Measurements from ENCODE around the gene ALPG. TPM values are rescaled to one million over a fixed set of nuclear protein-coding genes. Genes with fewer than 3 reads are reported as not detected.

Gene ALPG
- total and polyA plus RNA-seq, 2 of the 4 experiments (the other 2 are of a cell fraction) = not detected

DNA sequence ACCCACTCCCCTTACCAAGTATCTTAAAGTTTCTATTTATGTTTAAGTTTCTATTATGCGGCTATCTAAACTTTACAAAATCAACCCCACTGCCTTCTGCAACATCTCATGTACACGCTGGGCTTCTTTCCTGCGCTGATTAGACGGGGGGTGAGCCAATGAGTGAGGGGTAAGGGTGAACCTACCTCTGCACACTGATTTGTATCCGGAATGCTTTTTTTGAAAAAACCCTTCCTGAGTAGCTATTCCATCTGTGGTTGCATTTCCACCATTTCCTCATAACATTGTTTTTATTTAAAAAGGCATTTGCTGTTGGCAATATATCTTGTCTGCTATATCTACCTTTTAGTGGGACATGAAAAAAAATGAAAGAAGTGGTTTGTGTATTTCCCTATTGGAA lies 6.3 kb downstream of the ALPG start:
- no peak overlapping the region for H3K18ac ChIP-seq (ENCODE audit: low read depth, low read length)
- intact Hi-C loops (cut with micrococcal nuclease) (no loop called here), dilution Hi-C loops (cut with HindIII; ENCODE audit: low sequenced_read_pairs, unreplicated experiment) (no loop called here), in situ Hi-C loops (cut with MboI; ENCODE audit: low sequenced_read_pairs) (no loop called here)
- H3K56ac ChIP-seq (ENCODE audit: extremely low read depth, insufficient read depth, low read length) = no peak overlapping the region
- H3K14ac ChIP-seq (replicated peaks; ENCODE audit: low read depth, low read length) = no peak overlapping the region
- H2BK5ac ChIP-seq (ENCODE audit: low read depth, low read length, poor library complexity, severe bottlenecking) = no peak overlapping the region
- H3K79me1 ChIP-seq (ENCODE audit: low read depth in 1 of 2, low read length in 2 of 2) = no peaks in the 10 kb centered on the region
- H2BK120ac ChIP-seq (ENCODE audit: low read depth, low read length) = no peak overlapping the region
- POLR2A ChIA-PET (ENCODE audit: unreplicated experiment) = no interaction called here
- peaks cover 56% of the 10 kb centered on the region for H3K27me3 ChIP-seq (ENCODE audit: control insufficient read depth, insufficient read depth, low read length)
- no peak overlapping the region for H2BK15ac ChIP-seq (ENCODE audit: low read depth, low read length)
- no peak overlapping the region for H3K4me2 ChIP-seq (ENCODE audit: low read depth, low read length)
- no TSS peak for BruUV-seq (replicated peaks)
- no peak overlapping the region for H2AK9ac ChIP-seq (replicated peaks; ENCODE audit: low read depth, low read length, poor library complexity)
- H3K27ac ChIP-seq (ENCODE audit: insufficient read depth, low read length) = no peak overlapping the region
- ATAC-seq (ENCODE audit: low read depth) (no peak), DNase-seq (no peak)
- H2AK5ac ChIP-seq (ENCODE audit: low read depth, low read length) = no peak overlapping the region
- WGBS, 2 experiments (ENCODE audit: extremely low coverage in 2 of 2, insufficient read length in 1 of 2) = no CpG with 5 or more reads among the region's 5 CpGs
- H3K4me3 ChIP-seq (ENCODE audit: insufficient read depth, low read depth, low read length) = no peak overlapping the region
- H2BK20ac ChIP-seq (ENCODE audit: low read depth, low read length) = no peak overlapping the region
- no peaks in the 10 kb centered on the region for H3K4me1 ChIP-seq (ENCODE audit: control insufficient read depth, insufficient read depth, low read length)
- no peaks in the 10 kb centered on the region for H3K9me1 ChIP-seq (ENCODE audit: insufficient read depth, low read length)
- CTCF ChIA-PET = interaction anchor here (1.1 kb wide), 1 partner anchor 11 kb away, joined by 3 read pairs; no protein-coding TSS in a partner anchor
- no peak overlapping the region for H4K5ac ChIP-seq (ENCODE audit: low read depth, low read length)
- H3K9ac ChIP-seq (ENCODE audit: low read depth, low read length) = no peak overlapping the region
- no peaks in the 10 kb centered on the region for H4K20me1 ChIP-seq (ENCODE audit: insufficient read depth, low read length)
- H4K91ac ChIP-seq (ENCODE audit: insufficient read depth, low read depth, low read length) = no peak overlapping the region
- H3K4ac ChIP-seq (ENCODE audit: low read depth, low read length) = no peak overlapping the region
- H2AFZ ChIP-seq (replicated peaks; ENCODE audit: low read length, poor library complexity) = no peak overlapping the region
- no peaks in the 10 kb centered on the region for H3K9me3 ChIP-seq (ENCODE audit: control insufficient read depth, insufficient read depth, low read length)
- no peak overlapping the region for H4K8ac ChIP-seq (ENCODE audit: low read depth in 2 of 2, low read length in 2 of 2)
- H3K23ac ChIP-seq (ENCODE audit: low read depth, low read length) = no peak overlapping the region
- TF ChIP-seq CEBPB (IDR thresholded peaks at IDR 0.05; ENCODE audit: low read depth, low read length) = no peak
- TF ChIP-seq, protein P1, sequence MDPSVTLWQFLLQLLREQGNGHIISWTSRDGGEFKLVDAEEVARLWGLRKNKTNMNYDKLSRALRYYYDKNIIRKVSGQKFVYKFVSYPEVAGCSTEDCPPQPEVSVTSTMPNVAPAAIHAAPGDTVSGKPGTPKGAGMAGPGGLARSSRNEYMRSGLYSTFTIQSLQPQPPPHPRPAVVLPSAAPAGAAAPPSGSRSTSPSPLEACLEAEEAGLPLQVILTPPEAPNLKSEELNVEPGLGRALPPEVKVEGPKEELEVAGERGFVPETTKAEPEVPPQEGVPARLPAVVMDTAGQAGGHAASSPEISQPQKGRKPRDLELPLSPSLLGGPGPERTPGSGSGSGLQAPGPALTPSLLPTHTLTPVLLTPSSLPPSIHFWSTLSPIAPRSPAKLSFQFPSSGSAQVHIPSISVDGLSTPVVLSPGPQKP (IDR thresholded peaks at IDR 0.05; ENCODE audit: borderline replicate concordance, low read depth, low read length) = no peak
- TF ChIP-seq MAFK (IDR thresholded peaks at IDR 0.05; ENCODE audit: low read depth, low read length) = no peak
- no peak for TF ChIP-seq NFE2L2 (IDR thresholded peaks at IDR 0.05; ENCODE audit: low read depth, low read length)
- H3K36me3 ChIP-seq (ENCODE audit: control insufficient read depth, insufficient read depth, low read length) = no peaks in the 10 kb centered on the region
